H9 (cell line): ENCODE results near the gene SPTSSA. TPM values are rescaled to one million over a fixed set of nuclear protein-coding genes. Genes with fewer than 3 reads are reported as not detected.

ENCODE experiments used
- DNase-seq: peaks from one replicate; pipeline ENCODE4 v3.0.0-alpha.2; 2017
- H2AFZ ChIP-seq: one replicate; pipeline ENCODE4 v1.6.1; 2013; ENCODE audit warnings: mild to moderate bottlenecking, low read length, control low read depth, moderate library complexity
- H2AK5ac ChIP-seq: 2 replicates; pipeline ENCODE4 v1.6.1; 2013; ENCODE audit warnings: low read length, control low read depth, mixed read lengths; ENCODE audit not compliant: insufficient read length
- H2BK120ac ChIP-seq: one replicate; pipeline ENCODE4 v1.6.1; 2013; ENCODE audit warnings: low read depth, mild to moderate bottlenecking, low read length, control low read depth, inconsistent platforms; ENCODE audit not compliant: poor library complexity, severe bottlenecking
- H2BK12ac ChIP-seq: 2 replicates; pipeline ENCODE4 v1.6.1; 2013; ENCODE audit warnings: low read length, control low read depth, mixed read lengths, low read depth; ENCODE audit not compliant: insufficient read length
- H2BK15ac ChIP-seq: 2 replicates; pipeline ENCODE4 v1.6.1; 2013; ENCODE audit warnings: low read depth, low read length, control low read depth
- H2BK20ac ChIP-seq: one replicate; pipeline ENCODE4 v1.6.1; 2013; ENCODE audit warnings: low read depth, mild to moderate bottlenecking, low read length, control low read depth, inconsistent platforms; ENCODE audit not compliant: poor library complexity, severe bottlenecking
- H2BK5ac ChIP-seq: 2 replicates; pipeline ENCODE4 v1.6.1; 2013; ENCODE audit warnings: low read length, control low read depth, mixed read lengths; ENCODE audit not compliant: insufficient read length
- H3K14ac ChIP-seq: 2 replicates; pipeline ENCODE4 v1.6.1; 2013; ENCODE audit warnings: low read length, control low read depth; ENCODE audit not compliant: insufficient read depth
- H3K18ac ChIP-seq: 2 replicates; pipeline ENCODE4 v1.6.1; 2013; ENCODE audit warnings: low read depth, mild to moderate bottlenecking, mixed read lengths, low read length, control low read depth; ENCODE audit not compliant: insufficient read length
- H3K23ac ChIP-seq: 2 replicates; pipeline ENCODE4 v1.6.1; 2013; ENCODE audit warnings: low read length, control low read depth, mixed read lengths, low read depth; ENCODE audit not compliant: insufficient read length
- H3K23me2 ChIP-seq: 2 replicates; pipeline ENCODE4 v1.6.1; 2013; ENCODE audit warnings: low read depth, mild to moderate bottlenecking, mixed read lengths, low read length, control low read depth; ENCODE audit not compliant: insufficient read length, poor library complexity, severe bottlenecking
- H3K27ac ChIP-seq: 2 replicates; pipeline ENCODE4 v1.5.1; 2013; ENCODE audit warnings: low read length, control low read depth, mixed read lengths, low read depth; ENCODE audit not compliant: insufficient read length
- H3K27me3 ChIP-seq: 2 replicates; pipeline ENCODE4 v1.6.1; 2013; ENCODE audit warnings: low read length, control low read depth, inconsistent platforms; ENCODE audit not compliant: insufficient read depth
- H3K4ac ChIP-seq: 2 replicates; pipeline ENCODE4 v1.6.1; 2013; ENCODE audit warnings: low read depth, mild to moderate bottlenecking, control low read depth, inconsistent platforms, low read length, moderate library complexity
- H3K4me1 ChIP-seq: 2 replicates; pipeline ENCODE4 v1.6.1; 2013; ENCODE audit warnings: low read length, control low read depth, inconsistent platforms; ENCODE audit not compliant: insufficient read depth
- H3K4me2 ChIP-seq: 2 replicates; pipeline ENCODE4 v1.6.1; 2013; ENCODE audit warnings: low read length, control low read depth, mixed read lengths; ENCODE audit not compliant: insufficient read length, insufficient read depth
- H3K56ac ChIP-seq: 2 replicates; pipeline ENCODE4 v1.6.1; 2013; ENCODE audit warnings: low read depth, mild to moderate bottlenecking, mixed read lengths, low read length, control low read depth; ENCODE audit not compliant: insufficient read length
- H3K79me1 ChIP-seq: 2 replicates; pipeline ENCODE4 v1.6.1; 2013; ENCODE audit warnings: low read depth, mild to moderate bottlenecking, moderate library complexity, low read length, control low read depth, inconsistent platforms; ENCODE audit not compliant: insufficient read depth, poor library complexity, severe bottlenecking
- H3K79me2 ChIP-seq: 2 replicates; pipeline ENCODE4 v1.6.1; 2013; ENCODE audit warnings: low read length, control low read depth, inconsistent platforms; ENCODE audit not compliant: insufficient read depth
- H3K9ac ChIP-seq: 2 replicates; pipeline ENCODE4 v1.6.1; 2013; ENCODE audit warnings: low read length, control low read depth, mixed read lengths; ENCODE audit not compliant: insufficient read length; ENCODE audit errors: extremely low read depth
- H3K9me3 ChIP-seq: one replicate; pipeline ENCODE4 v1.6.1; 2013; ENCODE audit warnings: low read depth, low read length, inconsistent platforms; ENCODE audit not compliant: control insufficient read depth
- H3T11ph ChIP-seq: one replicate; pipeline ENCODE4 v1.6.1; 2013; ENCODE audit warnings: mild to moderate bottlenecking, low read length, control low read depth, inconsistent platforms
- H4K20me1 ChIP-seq: one replicate; pipeline ENCODE4 v1.6.1; 2013; ENCODE audit not compliant: control insufficient read depth, insufficient read length, insufficient read depth
- H4K5ac ChIP-seq: 2 replicates; pipeline ENCODE4 v1.6.1; 2013; ENCODE audit warnings: low read depth, mild to moderate bottlenecking, mixed read lengths, low read length, control low read depth; ENCODE audit not compliant: insufficient read length
- H4K8ac ChIP-seq: replicated peaks from 2 replicates; pipeline ENCODE4 v1.6.1; 2013; ENCODE audit warnings: low read length, control low read depth, mixed read lengths, low read depth; ENCODE audit not compliant: insufficient read length
- H4K91ac ChIP-seq: 2 replicates; pipeline ENCODE4 v1.6.1; 2013; ENCODE audit warnings: low read depth, mild to moderate bottlenecking, moderate library complexity, mixed read lengths, low read length, control low read depth; ENCODE audit not compliant: insufficient read length
- H3K27ac Mint-ChIP-seq, 3 experiments: 2 replicates in 2 of 3; 3 replicates in 1 of 3; pipeline ENCODE4 v1.8.0; 2020 to 2021; ENCODE audit warnings: mixed read lengths in 3 of 3, mild to moderate bottlenecking in 1 of 3, moderate library complexity in 1 of 3
- H3K27me3 Mint-ChIP-seq: 2 replicates; pipeline ENCODE4 v1.8.0; 2021; ENCODE audit warnings: low read depth, mild to moderate bottlenecking, moderate library complexity, mixed read lengths
- H3K36me3 Mint-ChIP-seq, 3 experiments: 2 replicates in 2 of 3; 3 replicates in 1 of 3; pipeline ENCODE4 v1.8.0; 2020 to 2021; ENCODE audit warnings: low read depth in 3 of 3, mixed read lengths in 3 of 3; ENCODE audit not compliant: insufficient read depth in 1 of 3
- H3K4me1 Mint-ChIP-seq, 2 experiments: 2 replicates each; pipeline ENCODE4 v1.8.0; 2020; ENCODE audit warnings: mixed read lengths in 2 of 2
- H3K4me3 Mint-ChIP-seq, 2 experiments: 2 replicates in 1 of 2; 3 replicates in 1 of 2; pipeline ENCODE4 v1.8.0; 2020 to 2021; ENCODE audit warnings: mild to moderate bottlenecking in 2 of 2, mixed read lengths in 2 of 2, moderate library complexity in 1 of 2
- H3K9me3 Mint-ChIP-seq, 2 experiments: 2 replicates in 1 of 2; 3 replicates in 1 of 2; pipeline ENCODE4 v1.8.0; 2020; ENCODE audit warnings: mild to moderate bottlenecking in 2 of 2, mixed read lengths in 2 of 2, moderate library complexity in 1 of 2
- WGBS: extraction: QIAGEN DNeasy Blood & Tissue Kit; methylation state at CpG from one replicate; pipeline ENCODE4 v1.1.7; 2013; ENCODE audit warnings: missing lambda C conversion rate, low lambda C conversion rate, mixed read lengths; ENCODE audit not compliant: insufficient read length; ENCODE audit errors: extremely low coverage; 5-methylcytosine and 5-hydroxymethylcytosine counted together
- total RNA-seq: library from RNA; stranded (reverse); gene quantifications from 2 replicates; pipeline ENCODE4 v1.2.1, GENCODE V29; 2021
- TF ChIP-seq, protein P1 (sequence below): fragments of 200-600 bp; sonication (generic); conservative IDR thresholded peaks from 3 replicates; pipeline ENCODE4 v1.8.0; 2021; ENCODE audit warnings: antibody characterized with exemption, mild to moderate bottlenecking

The SPTSSA gene
- total RNA-seq, 1 experiment from 2014 or later, result 23.3 TPM

DNA sequence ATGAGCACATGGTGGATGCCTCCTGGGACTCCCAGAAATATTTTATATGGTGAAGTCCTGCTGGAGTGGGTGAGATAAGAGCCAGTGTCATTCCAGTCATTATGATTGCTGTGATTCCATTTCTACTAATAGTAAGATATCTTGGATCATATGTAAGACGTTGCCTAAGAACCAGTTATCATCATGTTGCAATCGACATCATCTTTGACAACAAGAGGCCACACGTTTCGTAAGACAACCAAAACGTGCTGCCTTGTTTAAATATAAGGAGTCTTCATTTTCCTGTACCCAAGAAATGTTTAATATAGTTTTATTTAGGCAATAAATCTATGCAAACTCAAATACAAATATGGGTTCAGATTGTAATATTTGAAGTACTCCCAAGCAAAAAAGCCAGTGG lies 58.4 kb downstream of the SPTSSA start:
- no peaks in the 10 kb centered on the region for H3K9me3 Mint-ChIP-seq
- Histone ChIP-seq H4K5ac (no peak overlapping the region), H2BK20ac (no peak overlapping the region), H3K4ac (no peak overlapping the region), H4K20me1 (no peaks in the 10 kb centered on the region), H3K56ac (no peak overlapping the region), H4K8ac (no peak overlapping the region), H3K4me1 (no peaks in the 10 kb centered on the region), H3K27me3 (no peaks in the 10 kb centered on the region), H3K14ac (no peak overlapping the region), H3K18ac (no peak overlapping the region), H3K27ac (no peak overlapping the region), H2BK12ac (no peak overlapping the region), H2BK15ac (no peak overlapping the region), H3K79me2 (no peaks in the 10 kb centered on the region), H3K23ac (no peak overlapping the region), H3T11ph (no peak overlapping the region), H2BK5ac (no peak overlapping the region), H2BK120ac (no peak overlapping the region), H3K4me2 (no peak overlapping the region), H4K91ac (no peak overlapping the region), H3K79me1 (no peaks in the 10 kb centered on the region), H3K23me2 (no peaks in the 10 kb centered on the region), H2AFZ (no peak overlapping the region), H3K9ac (no peak overlapping the region), H3K9me3 (no peaks in the 10 kb centered on the region), H2AK5ac (no peak overlapping the region)
- TF ChIP-seq, protein P1, sequence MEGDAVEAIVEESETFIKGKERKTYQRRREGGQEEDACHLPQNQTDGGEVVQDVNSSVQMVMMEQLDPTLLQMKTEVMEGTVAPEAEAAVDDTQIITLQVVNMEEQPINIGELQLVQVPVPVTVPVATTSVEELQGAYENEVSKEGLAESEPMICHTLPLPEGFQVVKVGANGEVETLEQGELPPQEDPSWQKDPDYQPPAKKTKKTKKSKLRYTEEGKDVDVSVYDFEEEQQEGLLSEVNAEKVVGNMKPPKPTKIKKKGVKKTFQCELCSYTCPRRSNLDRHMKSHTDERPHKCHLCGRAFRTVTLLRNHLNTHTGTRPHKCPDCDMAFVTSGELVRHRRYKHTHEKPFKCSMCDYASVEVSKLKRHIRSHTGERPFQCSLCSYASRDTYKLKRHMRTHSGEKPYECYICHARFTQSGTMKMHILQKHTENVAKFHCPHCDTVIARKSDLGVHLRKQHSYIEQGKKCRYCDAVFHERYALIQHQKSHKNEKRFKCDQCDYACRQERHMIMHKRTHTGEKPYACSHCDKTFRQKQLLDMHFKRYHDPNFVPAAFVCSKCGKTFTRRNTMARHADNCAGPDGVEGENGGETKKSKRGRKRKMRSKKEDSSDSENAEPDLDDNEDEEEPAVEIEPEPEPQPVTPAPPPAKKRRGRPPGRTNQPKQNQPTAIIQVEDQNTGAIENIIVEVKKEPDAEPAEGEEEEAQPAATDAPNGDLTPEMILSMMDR, result no peak
- no peaks in the 10 kb centered on the region; the same call in 1 of the 2 replicates for H3K27me3 Mint-ChIP-seq
- no peak overlapping the region for H3K4me3 Mint-ChIP-seq
- no CpG with 5 or more reads among the region's 5 CpGs for WGBS
- H3K27ac Mint-ChIP-seq, result no peak overlapping the region
- no peak for DNase-seq
- H3K4me1 Mint-ChIP-seq, result no peaks in the 10 kb centered on the region
- no peaks in the 10 kb centered on the region; a peak in 1 of 7 replicates for H3K36me3 Mint-ChIP-seq
